H9 (cell line): ENCODE measurements around the gene PTPN2. TPM values are rescaled to one million over a fixed set of nuclear protein-coding genes. Genes with fewer than 3 reads are reported as not detected.

Experiments
- DNase-seq: peaks from one replicate; pipeline ENCODE4 v3.0.0-alpha.2; 2017
- H2AFZ ChIP-seq: one replicate; pipeline ENCODE4 v1.6.1; 2013; ENCODE audit warnings: mild to moderate bottlenecking, low read length, control low read depth, moderate library complexity
- H2AK5ac ChIP-seq: 2 replicates; pipeline ENCODE4 v1.6.1; 2013; ENCODE audit warnings: low read length, control low read depth, mixed read lengths; ENCODE audit not compliant: insufficient read length
- H2BK120ac ChIP-seq: one replicate; pipeline ENCODE4 v1.6.1; 2013; ENCODE audit warnings: low read depth, mild to moderate bottlenecking, low read length, control low read depth, inconsistent platforms; ENCODE audit not compliant: poor library complexity, severe bottlenecking
- H2BK12ac ChIP-seq: 2 replicates; pipeline ENCODE4 v1.6.1; 2013; ENCODE audit warnings: low read length, control low read depth, mixed read lengths, low read depth; ENCODE audit not compliant: insufficient read length
- H2BK15ac ChIP-seq: 2 replicates; pipeline ENCODE4 v1.6.1; 2013; ENCODE audit warnings: low read depth, low read length, control low read depth
- H2BK20ac ChIP-seq: one replicate; pipeline ENCODE4 v1.6.1; 2013; ENCODE audit warnings: low read depth, mild to moderate bottlenecking, low read length, control low read depth, inconsistent platforms; ENCODE audit not compliant: poor library complexity, severe bottlenecking
- H2BK5ac ChIP-seq: 2 replicates; pipeline ENCODE4 v1.6.1; 2013; ENCODE audit warnings: low read length, control low read depth, mixed read lengths; ENCODE audit not compliant: insufficient read length
- H3K14ac ChIP-seq: 2 replicates; pipeline ENCODE4 v1.6.1; 2013; ENCODE audit warnings: low read length, control low read depth; ENCODE audit not compliant: insufficient read depth
- H3K18ac ChIP-seq: 2 replicates; pipeline ENCODE4 v1.6.1; 2013; ENCODE audit warnings: low read depth, mild to moderate bottlenecking, mixed read lengths, low read length, control low read depth; ENCODE audit not compliant: insufficient read length
- H3K23ac ChIP-seq: 2 replicates; pipeline ENCODE4 v1.6.1; 2013; ENCODE audit warnings: low read length, control low read depth, mixed read lengths, low read depth; ENCODE audit not compliant: insufficient read length
- H3K23me2 ChIP-seq: 2 replicates; pipeline ENCODE4 v1.6.1; 2013; ENCODE audit warnings: low read depth, mild to moderate bottlenecking, mixed read lengths, low read length, control low read depth; ENCODE audit not compliant: insufficient read length, poor library complexity, severe bottlenecking
- H3K27ac ChIP-seq: 2 replicates; pipeline ENCODE4 v1.5.1; 2013; ENCODE audit warnings: low read length, control low read depth, mixed read lengths, low read depth; ENCODE audit not compliant: insufficient read length
- H3K27me3 ChIP-seq: 2 replicates; pipeline ENCODE4 v1.6.1; 2013; ENCODE audit warnings: low read length, control low read depth, inconsistent platforms; ENCODE audit not compliant: insufficient read depth
- H3K4ac ChIP-seq: 2 replicates; pipeline ENCODE4 v1.6.1; 2013; ENCODE audit warnings: low read depth, mild to moderate bottlenecking, control low read depth, inconsistent platforms, low read length, moderate library complexity
- H3K4me1 ChIP-seq: 2 replicates; pipeline ENCODE4 v1.6.1; 2013; ENCODE audit warnings: low read length, control low read depth, inconsistent platforms; ENCODE audit not compliant: insufficient read depth
- H3K4me2 ChIP-seq: 2 replicates; pipeline ENCODE4 v1.6.1; 2013; ENCODE audit warnings: low read length, control low read depth, mixed read lengths; ENCODE audit not compliant: insufficient read length, insufficient read depth
- H3K56ac ChIP-seq: 2 replicates; pipeline ENCODE4 v1.6.1; 2013; ENCODE audit warnings: low read depth, mild to moderate bottlenecking, mixed read lengths, low read length, control low read depth; ENCODE audit not compliant: insufficient read length
- H3K79me1 ChIP-seq: 2 replicates; pipeline ENCODE4 v1.6.1; 2013; ENCODE audit warnings: low read depth, mild to moderate bottlenecking, moderate library complexity, low read length, control low read depth, inconsistent platforms; ENCODE audit not compliant: insufficient read depth, poor library complexity, severe bottlenecking
- H3K79me2 ChIP-seq: 2 replicates; pipeline ENCODE4 v1.6.1; 2013; ENCODE audit warnings: low read length, control low read depth, inconsistent platforms; ENCODE audit not compliant: insufficient read depth
- H3K9ac ChIP-seq: 2 replicates; pipeline ENCODE4 v1.6.1; 2013; ENCODE audit warnings: low read length, control low read depth, mixed read lengths; ENCODE audit not compliant: insufficient read length; ENCODE audit errors: extremely low read depth
- H3K9me3 ChIP-seq: one replicate; pipeline ENCODE4 v1.6.1; 2013; ENCODE audit warnings: low read depth, low read length, inconsistent platforms; ENCODE audit not compliant: control insufficient read depth
- H3T11ph ChIP-seq: one replicate; pipeline ENCODE4 v1.6.1; 2013; ENCODE audit warnings: mild to moderate bottlenecking, low read length, control low read depth, inconsistent platforms
- H4K20me1 ChIP-seq: one replicate; pipeline ENCODE4 v1.6.1; 2013; ENCODE audit not compliant: control insufficient read depth, insufficient read length, insufficient read depth
- H4K5ac ChIP-seq: 2 replicates; pipeline ENCODE4 v1.6.1; 2013; ENCODE audit warnings: low read depth, mild to moderate bottlenecking, mixed read lengths, low read length, control low read depth; ENCODE audit not compliant: insufficient read length
- H4K8ac ChIP-seq: replicated peaks from 2 replicates; pipeline ENCODE4 v1.6.1; 2013; ENCODE audit warnings: low read length, control low read depth, mixed read lengths, low read depth; ENCODE audit not compliant: insufficient read length
- H4K91ac ChIP-seq: 2 replicates; pipeline ENCODE4 v1.6.1; 2013; ENCODE audit warnings: low read depth, mild to moderate bottlenecking, moderate library complexity, mixed read lengths, low read length, control low read depth; ENCODE audit not compliant: insufficient read length
- H3K27ac Mint-ChIP-seq, 3 experiments: 2 replicates in 2 of 3; 3 replicates in 1 of 3; pipeline ENCODE4 v1.8.0; 2020 to 2021; ENCODE audit warnings: mixed read lengths in 3 of 3, mild to moderate bottlenecking in 1 of 3, moderate library complexity in 1 of 3
- H3K27me3 Mint-ChIP-seq: 2 replicates; pipeline ENCODE4 v1.8.0; 2021; ENCODE audit warnings: low read depth, mild to moderate bottlenecking, moderate library complexity, mixed read lengths
- H3K36me3 Mint-ChIP-seq, 3 experiments: 2 replicates in 2 of 3; 3 replicates in 1 of 3; pipeline ENCODE4 v1.8.0; 2020 to 2021; ENCODE audit warnings: low read depth in 3 of 3, mixed read lengths in 3 of 3; ENCODE audit not compliant: insufficient read depth in 1 of 3
- H3K4me1 Mint-ChIP-seq, 2 experiments: 2 replicates each; pipeline ENCODE4 v1.8.0; 2020; ENCODE audit warnings: mixed read lengths in 2 of 2
- H3K4me3 Mint-ChIP-seq, 2 experiments: 2 replicates in 1 of 2; 3 replicates in 1 of 2; pipeline ENCODE4 v1.8.0; 2020 to 2021; ENCODE audit warnings: mild to moderate bottlenecking in 2 of 2, mixed read lengths in 2 of 2, moderate library complexity in 1 of 2
- H3K9me3 Mint-ChIP-seq, 2 experiments: 2 replicates in 1 of 2; 3 replicates in 1 of 2; pipeline ENCODE4 v1.8.0; 2020; ENCODE audit warnings: mild to moderate bottlenecking in 2 of 2, mixed read lengths in 2 of 2, moderate library complexity in 1 of 2
- CTCF ChIP-seq: fragments of 200-600 bp; sonication (generic); conservative IDR thresholded peaks from 3 replicates; pipeline ENCODE4 v1.8.0; 2021; ENCODE audit warnings: antibody characterized with exemption, mild to moderate bottlenecking
- WGBS: extraction: QIAGEN DNeasy Blood & Tissue Kit; methylation state at CpG from one replicate; pipeline ENCODE4 v1.1.7; 2013; ENCODE audit warnings: missing lambda C conversion rate, low lambda C conversion rate, mixed read lengths; ENCODE audit not compliant: insufficient read length; ENCODE audit errors: extremely low coverage; 5-methylcytosine and 5-hydroxymethylcytosine counted together
- total RNA-seq: library from RNA; stranded (reverse); gene quantifications from 2 replicates; pipeline ENCODE4 v1.2.1, GENCODE V29; 2021

Gene PTPN2
- total RNA-seq, 1 experiment from 2014 or later, result 48.7 TPM

- Histone ChIP-seq H3K27me3 (no peaks in the 10 kb centered on the region), H2BK15ac (no peak overlapping the region), H2BK120ac (no peak overlapping the region), H4K8ac (no peak overlapping the region), H3K23ac (no peak overlapping the region), H3K4me1 (no peaks in the 10 kb centered on the region), H3K56ac (no peak overlapping the region), H3K14ac (no peak overlapping the region), H3K27ac (no peak overlapping the region), H3K9ac (no peak overlapping the region), H3K4me2 (no peak overlapping the region), H3K4ac (no peak overlapping the region), H2AK5ac (no peak overlapping the region), H4K20me1 (no peaks in the 10 kb centered on the region), H3K23me2 (no peaks in the 10 kb centered on the region), H2BK12ac (no peak overlapping the region), H4K91ac (no peak overlapping the region), H3K9me3 (no peaks in the 10 kb centered on the region), H3T11ph (no peak overlapping the region), H3K18ac (no peak overlapping the region), H2BK5ac (no peak overlapping the region), H3K79me1 (no peaks in the 10 kb centered on the region), H3K79me2 (no peaks in the 10 kb centered on the region), H2AFZ (no peak overlapping the region), H4K5ac (no peak overlapping the region), H2BK20ac (no peak overlapping the region)
- Mint-ChIP-seq H3K36me3 (no peaks in the 10 kb centered on the region), H3K9me3 (no peaks in the 10 kb centered on the region), H3K4me3 (no peak overlapping the region), H3K27me3 (no peaks in the 10 kb centered on the region), H3K4me1 (no peaks in the 10 kb centered on the region), H3K27ac (no peak overlapping the region)
- TF ChIP-seq CTCF, result no peak
- no peak for DNase-seq
- no CpG with 5 or more reads among the region's 8 CpGs for WGBS
These were observed 136.3 kb downstream of the PTPN2 start for GRCh38 chr18:12747530-12748315.
